Progenitor cell of endocrine pancreas (in vitro differentiated cells): ENCODE data around the gene HEY2. TPM values are rescaled to one million over a fixed set of nuclear protein-coding genes. Genes with fewer than 3 reads are reported as not detected.

Source experiments
- DNase-seq: peaks from one replicate; pipeline ENCODE4 v3.0.0; 2021; ENCODE audit warnings: low spot score; ENCODE audit not compliant: unreplicated experiment
- H3K27ac Mint-ChIP-seq: 2 replicates; pipeline ENCODE4 v1.8.0; 2021; ENCODE audit warnings: mild to moderate bottlenecking, moderate library complexity, mixed read lengths
- H3K27me3 Mint-ChIP-seq: 2 replicates; pipeline ENCODE4 v1.8.0; 2021; ENCODE audit warnings: mixed read lengths
- H3K36me3 Mint-ChIP-seq: 2 replicates; pipeline ENCODE4 v1.8.0; 2022; ENCODE audit warnings: mixed read lengths; ENCODE audit not compliant: insufficient read depth
- H3K4me1 Mint-ChIP-seq: 2 replicates; pipeline ENCODE4 v1.8.0; 2021; ENCODE audit warnings: low read depth, mixed read lengths
- H3K4me3 Mint-ChIP-seq: 2 replicates; pipeline ENCODE4 v1.8.0; 2021; ENCODE audit warnings: low read depth, mild to moderate bottlenecking, moderate library complexity, mixed read lengths
- H3K9me3 Mint-ChIP-seq: 2 replicates; pipeline ENCODE4 v1.8.0; 2021; ENCODE audit warnings: low read depth, mixed read lengths
- CTCF ChIP-seq: fragments of 200-600 bp; sonication (generic); IDR thresholded peaks from one replicate; pipeline ENCODE4 v1.5.0; 2021; ENCODE audit warnings: antibody characterized with exemption, mild to moderate bottlenecking; ENCODE audit not compliant: unreplicated experiment
- total RNA-seq: library from RNA; stranded (reverse); gene quantifications from 2 replicates; pipeline ENCODE4 v1.2.1, GENCODE V29; 2021

The HEY2 gene
- total RNA-seq, 1 donor from 2014 or later = 1.4 TPM

- Mint-ChIP-seq H3K36me3 (no peaks in the 10 kb centered on the region), H3K27ac (no peak overlapping the region), H3K4me1 (peaks cover 12% of the 10 kb centered on the region), H3K27me3 (no peaks in the 10 kb centered on the region), H3K9me3 (no peaks in the 10 kb centered on the region), H3K4me3 (no peak overlapping the region)
- TF ChIP-seq CTCF = no peak
- DNase-seq = no peak
Measured at GRCh38 chr6:125727216-125727615, 22.2 kb upstream of the HEY2 start.

GRCh38 chr6:125728739-125729138 is 20.7 kb upstream of the HEY2 start:
- no peak overlapping the region for H3K27ac Mint-ChIP-seq

GRCh38 chr6:125729983-125730382 is 19.4 kb upstream of the HEY2 start:
- Mint-ChIP-seq H3K4me1 (peaks cover 6% of the 10 kb centered on the region), H3K36me3 (no peaks in the 10 kb centered on the region), H3K4me3 (no peak overlapping the region), H3K9me3 (no peaks in the 10 kb centered on the region), H3K27ac (no peak overlapping the region), H3K27me3 (no peaks in the 10 kb centered on the region)
- no peak for TF ChIP-seq CTCF
- DNase-seq = no peak

More at GRCh38 chr6:125728739-125729138, 20.7 kb upstream of the HEY2 start:
- DNase-seq = no peak
- Mint-ChIP-seq H3K4me3 (no peak overlapping the region), H3K36me3 (no peaks in the 10 kb centered on the region), H3K9me3 (no peaks in the 10 kb centered on the region), H3K27me3 (no peaks in the 10 kb centered on the region), H3K4me1 (peaks cover 6% of the 10 kb centered on the region)
- TF ChIP-seq CTCF = no peak

- H3K9me3 Mint-ChIP-seq = no peaks in the 10 kb centered on the region
- peaks cover 6% of the 10 kb centered on the region for H3K4me1 Mint-ChIP-seq
- no peak for DNase-seq
- H3K4me3 Mint-ChIP-seq = no peak overlapping the region
- H3K27ac Mint-ChIP-seq = no peak overlapping the region
- TF ChIP-seq CTCF = no peak
- H3K27me3 Mint-ChIP-seq = no peaks in the 10 kb centered on the region
- no peaks in the 10 kb centered on the region for H3K36me3 Mint-ChIP-seq
Measured at GRCh38 chr6:125732398-125732797, 17.0 kb upstream of the HEY2 start.

- TF ChIP-seq CTCF = no peak
- H3K4me3 Mint-ChIP-seq = no peak overlapping the region
- H3K27ac Mint-ChIP-seq = no peak overlapping the region
- no peaks in the 10 kb centered on the region for H3K36me3 Mint-ChIP-seq
- H3K27me3 Mint-ChIP-seq = no peaks in the 10 kb centered on the region
- no peaks in the 10 kb centered on the region for H3K4me1 Mint-ChIP-seq
- no peaks in the 10 kb centered on the region for H3K9me3 Mint-ChIP-seq
- no peak for DNase-seq
Measured at GRCh38 chr6:125733516-125734300, 15.7 kb upstream of the HEY2 start.
